Smooth muscle cell of trachea (primary cell): ENCODE data around the gene PCDHAC1. TPM values are rescaled to one million over a fixed set of nuclear protein-coding genes. Genes with fewer than 3 reads are reported as not detected.

Source experiments
- total RNA-seq: library from RNA; depleted of rRNA; stranded (reverse); fragments of >200 nt; gene quantifications from 2 replicates; pipeline ENCODE4 v1.2.1, GENCODE V29; 2014

PCDHAC1 gene
- total RNA-seq, result under 0.01 TPM in 2 replicates

GRCh38 chr5:140925806-140926442 lies at the start of gene PCDHAC1:
PCDHAC1 (plus strand) TSS chr5:140926299; CDS start chr5:140926893, 594 bp downstream.

GRCh38 chr5:140881889-140882590 lies 44.1 kb upstream of the PCDHAC1 start, which contains the start of gene PCDHA13:
PCDHA13 (plus strand) TSS chr5:140882124; CDS start chr5:140882269, 145 bp downstream.

GRCh38 chr5:140966293-140967225 lies 40.5 kb downstream of the PCDHAC1 start, which contains the start of gene PCDHAC2:
PCDHAC2 (plus strand) TSS chr5:140966476; CDS start chr5:140966767, 291 bp downstream.

Other genes with a start within 250 kb of the PCDHAC1 start
- gene HARS1, start 234.9 kb upstream of the PCDHAC1 start, total RNA-seq, result 70.6 and 73.6 TPM in 2 replicates
- 32.7 and 40.9 TPM in 2 replicates for gene HARS2, start 234.8 kb upstream of the PCDHAC1 start, total RNA-seq
- 51.1 and 72.0 TPM in 2 replicates for gene ZMAT2, start 225.9 kb upstream of the PCDHAC1 start, total RNA-seq
- under 0.01 TPM in 1 of 2 replicates, not detected in the other for gene PCDHA1, start 140.2 kb upstream of the PCDHAC1 start, total RNA-seq
- gene PCDHA2, start 131.4 kb upstream of the PCDHAC1 start, total RNA-seq, result 0.17 TPM in 1 of 2 replicates, not detected in the other
- gene PCDHA3, start 125.2 kb upstream of the PCDHAC1 start, total RNA-seq, result 0.15 and 0.17 TPM in 2 replicates
- 0.29 and 0.33 TPM in 2 replicates for gene PCDHA4, start 119.2 kb upstream of the PCDHAC1 start, total RNA-seq
- under 0.01 TPM in 1 of 2 replicates, not detected in the other for gene PCDHA5, start 104.7 kb upstream of the PCDHAC1 start, total RNA-seq
- 0.44 and 0.50 TPM in 2 replicates for gene PCDHA6, start 98.3 kb upstream of the PCDHAC1 start, total RNA-seq
- gene PCDHA7, start 92.0 kb upstream of the PCDHAC1 start, total RNA-seq, result 0.29 and 0.66 TPM in 2 replicates
- gene PCDHA8, start 85.1 kb upstream of the PCDHAC1 start, total RNA-seq, result under 0.01 and 0.15 TPM in 2 replicates
- under 0.01 TPM in 2 replicates for gene PCDHA9, start 77.9 kb upstream of the PCDHAC1 start, total RNA-seq
- gene PCDHA10, start 70.4 kb upstream of the PCDHAC1 start, total RNA-seq, result under 0.01 and 0.17 TPM in 2 replicates
- 0.29 and 0.50 TPM in 2 replicates for gene PCDHA11, start 57.3 kb upstream of the PCDHAC1 start, total RNA-seq
- under 0.01 TPM in 1 of 2 replicates, not detected in the other for gene PCDHA12, start 51.0 kb upstream of the PCDHAC1 start, total RNA-seq
- under 0.01 TPM in 2 replicates for gene PCDHA13, start 44.2 kb upstream of the PCDHAC1 start, total RNA-seq
- gene PCDHAC2, start 40.2 kb downstream of the PCDHAC1 start, total RNA-seq, result under 0.01 TPM in 1 of 2 replicates, not detected in the other
- gene PCDHB1, start 125.1 kb downstream of the PCDHAC1 start, total RNA-seq, result not detected in 2 replicates
- gene PCDHB2, start 168.3 kb downstream of the PCDHAC1 start, total RNA-seq, result 0.58 and 3.0 TPM in 2 replicates
- 0.29 and 0.50 TPM in 2 replicates for gene PCDHB3, start 174.2 kb downstream of the PCDHAC1 start, total RNA-seq
- gene PCDHB4, start 195.5 kb downstream of the PCDHAC1 start, total RNA-seq, result 0.15 and 0.17 TPM in 2 replicates
- gene PCDHB5, start 208.9 kb downstream of the PCDHAC1 start, total RNA-seq, result 0.29 and 1.3 TPM in 2 replicates
- gene PCDHB6, start 223.8 kb downstream of the PCDHAC1 start, total RNA-seq, result 0.33 TPM in 1 of 2 replicates, not detected in the other
- gene PCDHB7, start 246.3 kb downstream of the PCDHAC1 start, total RNA-seq, result under 0.01 and 0.66 TPM in 2 replicates